Right cardiac atrium (tissue), 5 donors: ENCODE results near the gene MMP21. TPM values are rescaled to one million over a fixed set of nuclear protein-coding genes. Genes with fewer than 3 reads are reported as not detected.

ENCODE experiments used
- ATAC-seq, 2 donors: fragments of 200-7000 bp; cut with Tn5 transposase; one replicate each; pipeline versions ENCODE4 v1.8.0 to v1.9.1; 2020; ENCODE audit warnings: moderate library complexity in 2 of 2, mild to moderate bottlenecking in 1 of 2
- DNase-seq, 3 donors: peaks; one replicate each; pipeline ENCODE4 v3.0.0-alpha.2; 2020
- H3K27ac ChIP-seq: one replicate; pipeline ENCODE4 v1.5.1; 2013; ENCODE audit warnings: mild to moderate bottlenecking, low read length, control low read depth, moderate library complexity
- H3K27me3 ChIP-seq: one replicate; pipeline ENCODE4 v1.6.1; 2013; ENCODE audit not compliant: control insufficient read depth, insufficient read depth
- H3K4me1 ChIP-seq: one replicate; pipeline ENCODE4 v1.6.1; 2013; ENCODE audit warnings: low read length; ENCODE audit not compliant: control insufficient read depth, insufficient read depth
- H3K4me3 ChIP-seq: one replicate; pipeline ENCODE4 v1.5.1; 2013; ENCODE audit warnings: low read length, control low read depth
- H3K9me3 ChIP-seq: one replicate; pipeline ENCODE4 v1.6.1; 2013; ENCODE audit warnings: low read length; ENCODE audit not compliant: control insufficient read depth
- WGBS: extraction: QIAGEN DNeasy Blood & Tissue Kit; methylation state at CpG from one replicate; pipeline ENCODE4 v1.1.7; 2013; 5-methylcytosine and 5-hydroxymethylcytosine counted together
- intact Hi-C, 4 donors: fragments of 100-400 bp; cut with DNase I; formaldehyde crosslinking; loops; one replicate each; pipeline versions ENCODE4 v1.11.0 to v1.14.0; 2022 to 2023
- polyA plus RNA-seq: library from polyadenylated mRNA; stranded (reverse); fragments of 200-250 nt; gene quantifications from one replicate; pipeline ENCODE4 v1.2.3, GENCODE V29; 2013
- total RNA-seq, 4 donors: library from RNA; stranded (reverse); fragmentation: NEBNext Ultra II Directional; extraction: Animal tissue kit (Norgen Biotek cat#: 25700); gene quantifications; one replicate each; pipeline ENCODE4 v1.2.1, GENCODE V29; 2021
- donor health status: healthy with polysubstance abuse.
- donor health status: DM: no; HTN: yes; CAD: no.
- donor health status: DM: no; HTN: no; CAD: no.
- donor health status: DM: no; HTN: yes; CAD: no; lungs with severe emphysema.
- donor health status: DM: yes; HTN: yes; CAD: no.

The MMP21 gene
- total and polyA plus RNA-seq, 5 donors, result 0.20 to 1.4 (median 0.71) TPM

DNA sequence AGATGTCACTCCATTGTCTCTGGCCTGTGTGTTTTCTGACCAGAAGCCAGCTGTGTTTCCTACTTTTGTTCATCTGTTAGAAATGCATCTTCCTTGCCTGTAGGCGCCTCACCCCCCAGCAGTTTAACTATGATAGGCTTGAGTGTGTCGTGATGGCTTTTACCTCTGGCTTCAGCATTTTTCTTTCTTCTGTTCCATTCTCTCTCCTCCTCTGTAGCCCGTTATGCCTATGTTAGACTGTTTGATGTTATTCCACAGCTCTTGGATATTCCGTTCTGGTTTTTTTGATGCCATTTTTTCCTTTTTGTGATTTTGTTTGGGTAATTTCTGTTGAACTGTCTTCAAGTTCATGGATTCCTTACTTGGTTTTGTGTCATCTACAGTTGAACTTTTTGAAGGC is 17.9 kb downstream of the MMP21 start:
- H3K4me3 ChIP-seq, result no peak overlapping the region
- DNase-seq (no peak), ATAC-seq (no peak)
- H3K4me1 ChIP-seq, result peaks cover 1% of the 10 kb centered on the region
- intact Hi-C loops, result no loop called here
- H3K27me3 ChIP-seq, result no peaks in the 10 kb centered on the region
- WGBS, result 88% methylated on average over 4 of the region's 4 CpGs
- H3K27ac ChIP-seq, result no peak overlapping the region
- H3K9me3 ChIP-seq, result no peaks in the 10 kb centered on the region

DNA sequence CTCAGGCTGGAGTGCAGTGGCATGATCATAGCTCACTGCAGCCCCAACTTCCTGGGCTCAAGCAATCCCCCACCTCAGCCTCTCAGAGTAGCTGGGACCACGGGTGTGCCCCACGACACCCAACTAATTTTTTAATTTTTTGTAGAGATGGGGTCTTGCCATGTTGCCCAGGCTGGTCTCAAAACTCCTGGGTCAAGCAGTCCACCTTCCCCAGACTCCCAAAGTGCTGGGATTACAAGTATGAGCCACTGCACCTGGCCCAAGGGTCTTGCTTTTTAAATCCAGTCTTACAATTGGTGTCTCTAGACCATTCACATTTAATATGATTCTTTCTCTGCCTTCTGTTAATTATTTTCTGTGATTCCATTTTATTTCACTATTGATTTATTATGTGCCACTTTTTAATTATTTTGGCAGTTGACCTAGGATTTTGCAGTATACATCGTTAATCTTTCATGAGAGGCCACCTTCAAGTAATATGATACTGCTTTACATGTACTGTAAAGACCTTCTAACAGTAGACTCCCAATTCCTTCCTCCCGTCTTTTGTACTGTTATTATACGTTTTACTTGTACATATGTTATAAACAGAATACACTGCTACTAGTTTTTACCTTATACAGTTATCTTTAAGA is 18.7 kb downstream of the MMP21 start:
- Histone ChIP-seq H3K27me3 (no peaks in the 10 kb centered on the region), H3K4me1 (peaks cover 1% of the 10 kb centered on the region), H3K4me3 (no peak overlapping the region), H3K27ac (no peak overlapping the region), H3K9me3 (no peaks in the 10 kb centered on the region)
- DNase-seq, result no peak
- WGBS, result 92% methylated on average over 5 of the region's 5 CpGs
- no peak for ATAC-seq
- intact Hi-C loops, result no loop called here

DNA sequence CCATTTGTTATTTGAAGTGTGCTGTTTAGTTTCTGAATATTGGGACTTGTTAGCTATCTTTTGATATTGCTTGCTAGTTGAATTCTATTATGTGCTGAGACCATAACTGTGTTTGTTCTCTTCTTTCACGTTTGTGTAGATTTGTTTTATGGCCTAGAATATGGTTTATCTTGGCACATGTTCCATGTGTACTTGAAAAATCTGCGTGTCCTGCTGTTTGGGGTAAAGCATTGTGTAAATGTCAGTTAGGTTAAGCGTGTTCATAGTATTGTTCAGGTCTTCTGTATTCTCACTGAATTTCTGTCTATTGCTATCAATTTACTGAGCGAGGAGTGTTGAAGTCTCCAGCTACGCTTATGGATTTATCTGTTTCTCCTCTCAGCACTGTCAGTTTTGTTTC is 19.4 kb downstream of the MMP21 start:
- DNase-seq (no peak), ATAC-seq (no peak)
- Histone ChIP-seq H3K27me3 (no peaks in the 10 kb centered on the region), H3K9me3 (no peaks in the 10 kb centered on the region), H3K4me3 (no peak overlapping the region), H3K4me1 (peaks cover 1% of the 10 kb centered on the region), H3K27ac (no peak overlapping the region)
- 77% methylated on average over 5 of the region's 5 CpGs for WGBS
- intact Hi-C loops, result no loop called here

DNA sequence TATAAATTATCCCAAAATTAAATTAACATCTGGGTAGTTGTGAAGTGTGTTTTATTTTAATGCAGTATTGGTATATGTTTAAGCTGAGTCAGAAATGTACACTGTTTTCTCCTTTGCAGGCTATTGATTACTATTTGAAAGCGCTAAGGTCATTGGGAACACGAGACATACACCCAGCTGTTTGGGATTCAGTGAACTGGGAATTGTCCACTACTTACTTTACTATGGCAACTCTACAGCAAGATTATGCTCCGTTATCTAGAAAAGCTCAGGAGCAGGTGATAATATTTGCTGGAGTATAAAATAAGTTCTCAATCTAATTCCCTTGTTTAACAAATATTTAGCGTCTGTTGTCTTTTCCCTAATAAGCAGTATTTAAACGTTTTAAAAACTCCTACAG is 28.2 kb downstream of the MMP21 start:
- Histone ChIP-seq H3K4me3 (no peak overlapping the region), H3K27me3 (no peaks in the 10 kb centered on the region), H3K9me3 (no peaks in the 10 kb centered on the region), H3K27ac (no peak overlapping the region), H3K4me1 (no peaks in the 10 kb centered on the region)
- WGBS, result 93% methylated on average over 5 of the region's 5 CpGs
- no peak for ATAC-seq
- no peak for DNase-seq
- intact Hi-C loops, result no loop called here

DNA sequence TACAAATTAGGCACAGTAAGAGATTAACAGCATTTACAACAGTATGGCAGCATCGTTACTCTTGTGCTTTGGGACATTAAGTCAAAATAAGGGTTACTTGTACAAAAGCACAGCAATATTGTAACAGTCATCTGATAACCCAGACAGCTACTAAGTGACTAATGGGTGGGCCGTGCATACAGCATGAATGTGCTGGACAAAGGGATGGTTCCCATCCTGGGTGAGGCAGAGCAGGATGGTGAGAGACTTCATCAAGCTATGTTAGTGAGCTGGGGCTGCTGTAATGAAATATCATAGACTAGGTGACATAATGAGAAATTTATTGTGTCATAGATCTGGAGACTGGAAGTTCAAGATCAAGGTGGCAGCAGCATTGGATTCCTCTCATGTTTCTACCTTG is 30.7 kb downstream of the MMP21 start:
- DNase-seq (no peak), ATAC-seq (no peak)
- H3K4me3 ChIP-seq, result no peak overlapping the region
- 95% methylated on average over 2 of the region's 2 CpGs for whole genome bisulfite sequencing
- no peaks in the 10 kb centered on the region for H3K9me3 ChIP-seq
- no peaks in the 10 kb centered on the region for H3K27me3 ChIP-seq
- no peak overlapping the region for H3K27ac ChIP-seq
- intact Hi-C loops, result no loop called here
- no peaks in the 10 kb centered on the region for H3K4me1 ChIP-seq

DNA sequence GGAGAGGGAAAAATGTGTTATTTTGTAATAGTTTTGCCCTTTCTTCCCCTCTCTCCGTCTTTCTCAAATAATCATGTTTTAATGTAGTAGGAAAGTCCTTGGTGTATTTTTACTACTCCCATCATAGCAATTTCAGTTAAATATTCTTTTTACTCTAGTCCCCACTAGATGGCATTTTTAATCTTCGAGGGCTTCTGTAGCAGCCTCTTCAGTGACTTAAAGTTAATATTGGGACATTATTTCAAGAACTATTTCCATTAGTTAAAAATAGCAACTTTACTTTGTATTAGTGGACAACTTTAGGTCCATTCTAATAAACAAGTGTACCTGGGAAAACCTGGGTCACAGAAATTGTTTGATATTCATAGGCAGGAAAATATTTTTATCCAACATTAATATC is 33.2 kb downstream of the MMP21 start:
- Histone ChIP-seq H3K4me1 (no peaks in the 10 kb centered on the region), H3K9me3 (no peaks in the 10 kb centered on the region), H3K27me3 (no peaks in the 10 kb centered on the region), H3K4me3 (no peak overlapping the region), H3K27ac (no peak overlapping the region)
- ATAC-seq (no peak), DNase-seq (no peak)
- 56% methylated on average over 2 of the region's 2 CpGs for whole genome bisulfite sequencing
- intact Hi-C loops, result no loop called here

DNA sequence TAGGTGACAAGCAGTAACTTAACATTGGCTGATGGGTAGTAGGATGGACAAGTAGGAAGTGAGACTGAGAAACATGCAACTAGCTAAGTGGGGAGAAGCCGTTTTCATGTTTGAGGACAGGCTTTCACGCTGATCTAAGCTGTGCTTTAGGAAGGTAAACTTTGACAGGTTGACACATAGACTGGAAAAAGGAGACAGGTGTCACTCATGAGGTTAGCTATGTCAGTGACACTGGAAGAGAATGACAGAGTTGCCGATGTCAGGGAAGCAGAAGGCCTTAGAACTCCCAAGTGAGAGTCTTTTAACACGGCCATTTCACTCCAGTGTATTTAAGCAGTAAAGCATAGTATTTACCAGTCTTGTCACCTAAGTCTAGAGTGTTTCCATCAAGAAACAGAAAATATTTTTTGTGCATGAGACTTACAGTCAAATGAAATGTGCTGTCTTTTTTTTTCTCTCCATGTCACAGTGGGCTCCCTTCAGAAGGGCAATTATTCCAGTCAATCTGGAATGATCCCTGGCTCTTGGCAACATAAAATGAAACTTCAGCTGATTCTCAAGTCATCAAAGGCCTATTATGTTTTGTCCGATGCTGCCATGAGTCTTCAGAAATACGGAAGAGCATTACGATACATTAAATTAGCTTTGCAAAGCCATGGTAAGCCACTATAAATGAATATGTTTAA is 35.5 kb downstream of the MMP21 start:
- Histone ChIP-seq H3K4me3 (no peak overlapping the region), H3K27me3 (no peaks in the 10 kb centered on the region), H3K4me1 (no peaks in the 10 kb centered on the region), H3K9me3 (no peaks in the 10 kb centered on the region), H3K27ac (no peak overlapping the region)
- DNase-seq (no peak), ATAC-seq (no peak)
- intact Hi-C loops, result no loop called here
- 86% methylated on average over 7 of the region's 7 CpGs for WGBS

DNA sequence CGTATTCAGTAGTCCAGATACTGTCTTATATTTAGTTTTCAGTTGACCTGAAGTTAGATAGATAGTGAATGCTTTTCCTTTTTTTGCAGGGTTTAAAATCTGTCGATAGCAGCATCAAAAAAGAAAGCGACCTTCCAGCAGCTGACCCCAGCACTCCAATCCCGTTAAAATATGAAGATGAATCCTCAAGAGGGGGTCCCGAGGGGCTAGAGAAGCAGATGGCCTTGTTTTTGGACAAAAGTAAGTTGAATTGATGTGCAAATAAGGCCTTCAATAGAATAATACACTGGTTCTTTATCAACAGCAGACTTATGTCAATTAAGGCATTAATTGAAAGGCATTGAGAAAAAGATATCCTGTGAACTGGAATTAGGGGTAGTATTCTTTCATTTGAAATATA is 37.4 kb downstream of the MMP21 start:
- H3K9me3 ChIP-seq, result no peaks in the 10 kb centered on the region
- ATAC-seq (no peak), DNase-seq (no peak)
- no peaks in the 10 kb centered on the region for H3K27me3 ChIP-seq
- H3K4me1 ChIP-seq, result no peaks in the 10 kb centered on the region
- 92% methylated on average over 5 of the region's 5 CpGs for WGBS
- H3K4me3 ChIP-seq, result no peak overlapping the region
- intact Hi-C loops, result no loop called here
- no peak overlapping the region for H3K27ac ChIP-seq

DNA sequence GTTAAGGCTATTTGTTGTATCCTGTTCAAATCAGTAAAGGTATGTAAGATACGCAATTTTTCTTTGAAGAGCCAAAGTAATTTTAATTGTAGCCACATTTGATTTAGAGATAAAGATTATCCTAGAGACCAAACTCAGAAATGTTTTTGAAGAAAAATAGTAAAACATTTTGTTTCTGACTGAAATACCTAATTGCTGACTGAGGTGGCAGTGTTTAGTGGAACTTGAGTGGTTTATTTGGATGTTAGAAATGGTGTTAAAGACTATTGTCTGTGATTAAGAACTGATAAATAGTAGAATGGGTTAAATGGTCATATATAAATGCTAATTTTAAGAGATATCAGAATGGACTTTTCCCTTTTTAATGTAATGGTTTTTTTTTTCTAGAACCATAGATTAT is 40.8 kb downstream of the MMP21 start:
- no peak for DNase-seq
- intact Hi-C loops, result no loop called here
- WGBS, result 97% methylated on average over 1 of the region's 1 CpG
- no peak overlapping the region for H3K27ac ChIP-seq
- H3K4me3 ChIP-seq, result no peak overlapping the region
- no peaks in the 10 kb centered on the region for H3K9me3 ChIP-seq
- H3K4me1 ChIP-seq, result peaks cover 2% of the 10 kb centered on the region
- no peak for ATAC-seq
- no peaks in the 10 kb centered on the region for H3K27me3 ChIP-seq

DNA sequence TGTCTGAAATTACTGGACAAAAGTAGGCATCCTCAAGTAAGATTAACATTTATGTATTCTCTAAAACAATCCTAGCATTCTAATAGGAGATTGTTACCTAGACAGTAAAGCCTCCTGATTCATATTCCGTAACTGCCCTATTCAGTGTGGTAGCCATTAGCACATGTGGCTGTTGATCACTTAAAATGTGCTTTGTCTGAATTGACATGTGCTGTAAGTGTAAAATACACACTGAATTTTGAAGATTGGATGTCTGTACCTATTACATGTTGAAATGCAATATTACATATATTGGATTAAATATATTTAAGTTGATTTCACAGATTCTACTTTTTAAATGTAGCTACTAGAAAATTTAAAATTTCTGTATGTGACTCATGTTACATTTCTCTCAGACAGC is 41.5 kb downstream of the MMP21 start:
- no peak for ATAC-seq
- WGBS, result 96% methylated on average over 1 of the region's 1 CpG
- H3K4me1 ChIP-seq, result peaks cover 5% of the 10 kb centered on the region
- no peaks in the 10 kb centered on the region for H3K27me3 ChIP-seq
- no peak overlapping the region for H3K4me3 ChIP-seq
- H3K9me3 ChIP-seq, result no peaks in the 10 kb centered on the region
- DNase-seq, result no peak
- H3K27ac ChIP-seq, result no peak overlapping the region
- intact Hi-C loops, result no loop called here

DNA sequence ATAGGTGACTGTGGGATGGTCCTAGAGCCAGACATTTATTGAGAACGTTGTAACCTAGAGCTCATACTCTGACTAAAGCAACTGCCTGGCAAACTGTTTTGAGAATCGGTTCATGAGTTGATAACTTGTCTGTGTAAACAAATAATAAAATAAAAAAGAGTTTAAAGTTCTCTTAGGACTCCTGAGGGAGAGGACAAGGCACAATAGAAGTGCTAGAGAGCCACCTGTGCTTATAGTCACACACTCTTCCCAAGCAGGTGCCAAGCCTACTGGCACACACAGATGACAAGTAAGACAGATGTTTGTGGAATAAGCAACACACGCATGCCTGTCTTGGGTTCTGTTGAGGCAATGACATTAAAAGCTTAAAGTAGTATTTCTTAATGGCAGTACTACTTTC is 48.2 kb downstream of the MMP21 start:
- H3K27ac ChIP-seq, result no peak overlapping the region
- no peak for ATAC-seq
- WGBS, result 64% methylated on average over 3 of the region's 3 CpGs
- peaks cover 5% of the 10 kb centered on the region for H3K4me1 ChIP-seq
- H3K9me3 ChIP-seq, result no peaks in the 10 kb centered on the region
- H3K4me3 ChIP-seq, result no peak overlapping the region
- no peaks in the 10 kb centered on the region for H3K27me3 ChIP-seq
- DNase-seq, result no peak
- intact Hi-C loops, result no loop called here

DNA sequence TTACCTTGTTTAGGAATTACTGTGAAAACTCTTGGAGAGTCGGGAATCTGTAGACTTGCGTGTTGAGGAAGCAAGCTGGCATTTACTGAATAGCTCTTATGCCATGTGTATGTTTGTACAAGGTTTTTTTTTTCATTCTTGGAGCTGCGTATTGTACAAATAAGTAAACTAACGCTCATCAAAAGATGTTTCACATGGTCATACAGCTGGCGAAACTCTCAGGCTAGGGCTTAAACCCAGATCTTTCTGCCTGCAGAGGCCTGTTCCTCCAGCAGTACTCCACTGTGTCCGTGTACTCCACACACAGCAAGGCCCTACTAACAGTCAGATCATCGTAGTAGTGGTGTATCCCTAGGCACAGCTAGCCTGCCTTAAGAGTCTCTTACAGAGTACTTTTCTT is 48.7 kb downstream of the MMP21 start:
- intact Hi-C loops, result no loop called here
- no peaks in the 10 kb centered on the region for H3K27me3 ChIP-seq
- DNase-seq (no peak), ATAC-seq (no peak)
- H3K4me3 ChIP-seq, result no peak overlapping the region
- H3K27ac ChIP-seq, result no peak overlapping the region
- 94% methylated on average over 7 of the region's 7 CpGs for WGBS
- H3K9me3 ChIP-seq, result no peaks in the 10 kb centered on the region
- peaks cover 4% of the 10 kb centered on the region for H3K4me1 ChIP-seq
